HG03442 (cell line): Measurements from ENCODE around the gene RMRP.
"Not testable (repeated sequence)": the region's sequence is repeated elsewhere in the genome, so short reads cannot be mapped to it uniquely, and the experiment has no call there.

ENCODE experiments used
- ATAC-seq: cut with Tn5 transposase; IDR thresholded peaks from one replicate; pipeline ENCODE4 v1.9.1; 2021; ENCODE audit warnings: mild to moderate bottlenecking, moderate library complexity; ENCODE audit not compliant: unreplicated experiment

The RMRP gene

GRCh38 chr9:35615981-35616680 lies 41.7 kb downstream of the RMRP start:
- no peak for ATAC-seq

- no peak for ATAC-seq
These were observed 45.0 kb downstream of the RMRP start for GRCh38 chr9:35612843-35613242.

- not testable (repeated sequence) for ATAC-seq
These were observed 45.8 kb downstream of the RMRP start for GRCh38 chr9:35612066-35612465.

GRCh38 chr9:35611230-35611797 lies 46.5 kb downstream of the RMRP start:
- no peak for ATAC-seq

- ATAC-seq = no peak
These were observed 48.0 kb downstream of the RMRP start for GRCh38 chr9:35609820-35610163.

GRCh38 chr9:35609001-35609819 lies 48.6 kb downstream of the RMRP start:
- no peak for ATAC-seq

GRCh38 chr9:35608221-35608620 lies 49.6 kb downstream of the RMRP start:
- ATAC-seq = no peak
